ENCODE data around the gene PCOLCE2.
"Not testable (repeated sequence)": the region's sequence is repeated elsewhere in the genome, so short reads cannot be mapped to it uniquely, and the experiment has no call there.

PCOLCE2 gene

GRCh38 chr3:142902356-142902755 lies 13.5 kb upstream of the PCOLCE2 start:
- no peak for DNase-seq (ENCODE audit: low spot score)

GRCh38 chr3:142898346-142899213 lies 9.7 kb upstream of the PCOLCE2 start:
- no peak for DNase-seq (ENCODE audit: low spot score)

- no peak for DNase-seq (ENCODE audit: low spot score)
Observed at GRCh38 chr3:142897807-142898206, 8.9 kb upstream of the PCOLCE2 start.

GRCh38 chr3:142896996-142897395 lies 8.1 kb upstream of the PCOLCE2 start:
- DNase-seq (ENCODE audit: low spot score) = no peak

GRCh38 chr3:142896201-142896755 lies 7.4 kb upstream of the PCOLCE2 start:
- DNase-seq (ENCODE audit: low spot score) = no peak

- no peak for DNase-seq (ENCODE audit: low spot score)
Observed at GRCh38 chr3:142894493-142894892, 5.6 kb upstream of the PCOLCE2 start.

GRCh38 chr3:142892714-142893113 lies 3.8 kb upstream of the PCOLCE2 start:
- no peak for DNase-seq (ENCODE audit: low spot score)

- no peak for DNase-seq (ENCODE audit: low spot score)
Observed at GRCh38 chr3:142890592-142890991, 1.7 kb upstream of the PCOLCE2 start.

GRCh38 chr3:142889212-142890014 lies 530 bp upstream of the PCOLCE2 start:
- DNase-seq (ENCODE audit: low spot score) = no peak

- peak; percentile 29 for DNase-seq (ENCODE audit: low spot score)
Observed at GRCh38 chr3:142888099-142888480, 793 bp downstream of the PCOLCE2 start.

GRCh38 chr3:142886940-142887339 lies 1.9 kb downstream of the PCOLCE2 start:
- no peak for DNase-seq (ENCODE audit: low spot score)

GRCh38 chr3:142886021-142886420 lies 2.9 kb downstream of the PCOLCE2 start:
- DNase-seq (ENCODE audit: low spot score) = no peak

GRCh38 chr3:142884531-142884930 lies 4.4 kb downstream of the PCOLCE2 start:
- DNase-seq (ENCODE audit: low spot score) = no peak

- not testable (repeated sequence) for DNase-seq (ENCODE audit: low spot score)
Observed at GRCh38 chr3:142883534-142883933, 5.3 kb downstream of the PCOLCE2 start.

GRCh38 chr3:142881445-142882224 lies 7.2 kb downstream of the PCOLCE2 start:
- no peak for DNase-seq (ENCODE audit: low spot score)

- no peak for DNase-seq (ENCODE audit: low spot score)
Observed at GRCh38 chr3:142878649-142879300, 10.1 kb downstream of the PCOLCE2 start.

- DNase-seq (ENCODE audit: low spot score) = no peak
Observed at GRCh38 chr3:142876417-142876816, 12.5 kb downstream of the PCOLCE2 start.

- DNase-seq (ENCODE audit: low spot score) = no peak
Observed at GRCh38 chr3:142875583-142876207, 13.2 kb downstream of the PCOLCE2 start.

- DNase-seq (ENCODE audit: low spot score) = no peak
Observed at GRCh38 chr3:142875099-142875498, 13.8 kb downstream of the PCOLCE2 start.

GRCh38 chr3:142868382-142868781 lies 20.5 kb downstream of the PCOLCE2 start:
- DNase-seq (ENCODE audit: low spot score) = not testable (repeated sequence)

Measured in SK-N-DZ (cell line).